Kidney epithelial cell (primary cell): Measurements from ENCODE around the gene SYT2. TPM values are rescaled to one million over a fixed set of nuclear protein-coding genes. Genes with fewer than 3 reads are reported as not detected.
"Not testable (repeated sequence)": the region's sequence is repeated elsewhere in the genome, so short reads cannot be mapped to it uniquely, and the experiment has no call there.

Experiments
- DNase-seq: peaks from one replicate; pipeline ENCODE4 v3.0.0-alpha.2; 2010; ENCODE audit warnings: low read depth
- H3K27me3 ChIP-seq: 2 replicates; pipeline ENCODE4 v1.6.0; 2011; ENCODE audit warnings: low read length; ENCODE audit not compliant: control insufficient read depth, insufficient read depth
- H3K36me3 ChIP-seq: 2 replicates; pipeline ENCODE4 v1.5.1; 2011; ENCODE audit warnings: low read length; ENCODE audit not compliant: control insufficient read depth, insufficient read depth
- H3K4me3 ChIP-seq: 2 replicates; pipeline ENCODE4 v1.5.1; 2011; ENCODE audit warnings: low read depth, mild to moderate bottlenecking, control low read depth, low read length
- total RNA-seq: library from RNA; depleted of rRNA; stranded (reverse); fragments of >200 nt; gene quantifications from 2 replicates; pipeline ENCODE4 v1.2.3, GENCODE V29; 2015
- TF ChIP-seq, protein P1 (sequence below): IDR thresholded peaks from 2 replicates; pipeline ENCODE4 v1.5.1; 2011; ENCODE audit warnings: mild to moderate bottlenecking, moderate library complexity, low read length, control low read depth, inconsistent platforms; ENCODE audit not compliant: insufficient read depth, poor library complexity, severe bottlenecking

Gene SYT2
- total RNA-seq, 1 donor from 2014 or later: 0.04 TPM

- DNase-seq: no peak
- Histone ChIP-seq H3K36me3 (no peaks in the 10 kb centered on the region), H3K4me3 (no peak overlapping the region), H3K27me3 (no peaks in the 10 kb centered on the region)
- TF ChIP-seq, protein P1, sequence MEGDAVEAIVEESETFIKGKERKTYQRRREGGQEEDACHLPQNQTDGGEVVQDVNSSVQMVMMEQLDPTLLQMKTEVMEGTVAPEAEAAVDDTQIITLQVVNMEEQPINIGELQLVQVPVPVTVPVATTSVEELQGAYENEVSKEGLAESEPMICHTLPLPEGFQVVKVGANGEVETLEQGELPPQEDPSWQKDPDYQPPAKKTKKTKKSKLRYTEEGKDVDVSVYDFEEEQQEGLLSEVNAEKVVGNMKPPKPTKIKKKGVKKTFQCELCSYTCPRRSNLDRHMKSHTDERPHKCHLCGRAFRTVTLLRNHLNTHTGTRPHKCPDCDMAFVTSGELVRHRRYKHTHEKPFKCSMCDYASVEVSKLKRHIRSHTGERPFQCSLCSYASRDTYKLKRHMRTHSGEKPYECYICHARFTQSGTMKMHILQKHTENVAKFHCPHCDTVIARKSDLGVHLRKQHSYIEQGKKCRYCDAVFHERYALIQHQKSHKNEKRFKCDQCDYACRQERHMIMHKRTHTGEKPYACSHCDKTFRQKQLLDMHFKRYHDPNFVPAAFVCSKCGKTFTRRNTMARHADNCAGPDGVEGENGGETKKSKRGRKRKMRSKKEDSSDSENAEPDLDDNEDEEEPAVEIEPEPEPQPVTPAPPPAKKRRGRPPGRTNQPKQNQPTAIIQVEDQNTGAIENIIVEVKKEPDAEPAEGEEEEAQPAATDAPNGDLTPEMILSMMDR: no peak
These were observed 125.3 kb downstream of the SYT2 start for GRCh38 chr1:202584707-202585589.

DNA sequence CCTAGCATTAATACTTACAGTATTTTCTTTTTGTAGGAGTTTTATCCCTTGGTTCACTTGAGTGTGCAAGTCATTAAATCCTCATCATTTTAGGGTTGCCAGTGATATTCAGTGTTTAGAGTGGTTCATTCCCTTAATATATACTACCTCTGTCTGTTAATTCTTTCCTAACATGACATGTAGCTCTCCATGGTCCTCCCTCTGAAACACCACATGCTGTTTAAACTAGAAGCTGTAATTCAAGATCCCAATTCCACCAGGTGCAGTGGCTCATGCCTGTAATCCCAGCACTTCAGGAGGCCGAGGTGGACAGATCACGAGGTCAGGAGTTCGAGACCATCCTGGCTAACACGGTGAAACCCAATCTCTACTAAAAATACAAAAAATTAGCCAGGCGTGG lies 127.9 kb downstream of the SYT2 start:
- not testable (repeated sequence) for H3K36me3 ChIP-seq, DNase-seq, H3K4me3 ChIP-seq, H3K27me3 ChIP-seq

DNA sequence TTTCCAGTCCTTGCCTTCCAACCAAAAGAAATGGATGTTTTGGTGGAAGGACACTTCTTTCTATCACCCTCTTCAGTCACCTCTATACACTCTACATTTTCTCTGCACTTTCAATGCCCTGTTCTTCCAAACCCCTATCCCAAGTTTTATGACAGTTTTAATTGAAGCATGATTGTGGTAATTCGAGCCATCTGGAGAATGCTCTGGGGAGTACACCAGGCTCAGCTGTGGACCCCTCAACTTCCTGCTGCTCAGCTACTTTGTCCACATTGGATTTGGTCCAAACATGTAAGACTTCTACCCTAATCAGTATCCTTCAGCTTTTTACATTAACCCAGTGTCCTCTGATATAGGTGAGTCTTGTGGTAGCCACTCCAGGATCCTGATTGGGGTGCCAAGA lies 129.6 kb downstream of the SYT2 start:
- H3K36me3 ChIP-seq: no peaks in the 10 kb centered on the region
- TF ChIP-seq, protein P1: no peak
- no peak for DNase-seq
- H3K27me3 ChIP-seq: no peaks in the 10 kb centered on the region
- H3K4me3 ChIP-seq: no peak overlapping the region

DNA sequence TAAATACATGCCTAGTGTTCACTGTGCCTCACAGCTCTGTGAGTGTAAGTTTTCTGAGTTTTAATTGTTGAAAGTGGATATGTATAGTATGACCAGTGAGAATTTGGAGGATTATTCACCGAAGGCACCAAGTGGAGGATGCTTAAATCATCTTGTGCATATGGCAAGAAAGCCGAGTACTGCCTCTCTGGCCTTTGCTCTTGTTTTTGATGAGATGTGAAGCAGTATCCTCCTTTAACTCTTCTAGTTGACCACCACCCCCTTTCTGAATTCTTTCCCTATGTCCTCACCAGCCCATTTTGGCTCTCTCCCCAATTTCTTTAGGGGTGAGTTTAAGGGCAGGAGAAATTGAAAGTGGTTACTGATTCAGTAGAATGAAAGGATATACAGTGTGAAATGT lies 130.4 kb downstream of the SYT2 start:
- no peak for DNase-seq
- Histone ChIP-seq H3K4me3 (no peak overlapping the region), H3K27me3 (no peaks in the 10 kb centered on the region), H3K36me3 (no peaks in the 10 kb centered on the region)
- TF ChIP-seq, protein P1: no peak

- H3K4me3 ChIP-seq: no peak overlapping the region
- no peaks in the 10 kb centered on the region for H3K27me3 ChIP-seq
- TF ChIP-seq, protein P1: no peak
- DNase-seq: no peak
- no peaks in the 10 kb centered on the region for H3K36me3 ChIP-seq
These were observed 131.7 kb downstream of the SYT2 start for GRCh38 chr1:202578565-202578964.

GRCh38 chr1:202578001-202578504 lies 132.2 kb downstream of the SYT2 start:
- no peak for DNase-seq
- Histone ChIP-seq H3K4me3 (no peak overlapping the region), H3K36me3 (no peaks in the 10 kb centered on the region), H3K27me3 (no peaks in the 10 kb centered on the region)
- TF ChIP-seq, protein P1: no peak
